ENCODE data around the gene TMEM229A. TPM values are rescaled to one million over a fixed set of nuclear protein-coding genes. Genes with fewer than 3 reads are reported as not detected.

Gene TMEM229A
- total RNA-seq, 4 donors from 2014 or later, result 0.63 TPM; not detected in 3

- Histone ChIP-seq H3K4me1 (no peaks in the 10 kb centered on the region), H3K4me3 (no peak overlapping the region), H3K27ac (no peak overlapping the region), H3K36me3 (no peaks in the 10 kb centered on the region), H3K27me3 (no peaks in the 10 kb centered on the region), H3K9me3 (peaks cover 0 to 18% (median 3%) of the 10 kb centered on the region in 4 donors)
- WGBS, 2 donors, result 90 to 92% methylated on average over 5 of the region's 5 CpGs
- no peak for DNase-seq (ENCODE audit: low spot score in 2 of 2)
- no peak for TF ChIP-seq EP300 (IDR thresholded peaks at IDR 0.05)
Observed at GRCh38 chr7:123998921-123999320, 33.9 kb downstream of the TMEM229A start.

GRCh38 chr7:123996327-123996625 lies 36.6 kb downstream of the TMEM229A start:
- no peak for DNase-seq (ENCODE audit: low spot score in 2 of 2)
- H3K27ac ChIP-seq, result no peak overlapping the region
- no peaks in the 10 kb centered on the region for H3K4me1 ChIP-seq
- no peak overlapping the region for H3K4me3 ChIP-seq
- no peaks in the 10 kb centered on the region for H3K36me3 ChIP-seq
- no peak for TF ChIP-seq EP300 (IDR thresholded peaks at IDR 0.05)
- TF ChIP-seq CTCF (IDR thresholded peaks at IDR 0.05), result no peak
- 89 to 91% methylated on average over 6 of the region's 6 CpGs for WGBS, 2 donors
- H3K9me3 ChIP-seq, result peaks cover 0 to 3% (median 0%) of the 10 kb centered on the region in 4 donors
- no peaks in the 10 kb centered on the region for H3K27me3 ChIP-seq

- 85 to 88% methylated on average over 10 of the region's 10 CpGs for WGBS, 2 donors
- Histone ChIP-seq H3K4me3 (no peak overlapping the region), H3K27me3 (no peaks in the 10 kb centered on the region)
Observed at GRCh38 chr7:123995617-123996326, 37.1 kb downstream of the TMEM229A start.

GRCh38 chr7:123994449-123994848 lies 38.4 kb downstream of the TMEM229A start:
- Histone ChIP-seq H3K27me3 (no peaks in the 10 kb centered on the region), H3K36me3 (no peaks in the 10 kb centered on the region), H3K4me3 (no peak overlapping the region), H3K27ac (no peak overlapping the region), H3K4me1 (no peaks in the 10 kb centered on the region), H3K9me3 (no peaks in the 10 kb centered on the region)
- no peak for DNase-seq (ENCODE audit: low spot score in 2 of 2)
- no peak for TF ChIP-seq CTCF (IDR thresholded peaks at IDR 0.05)
- no peak for TF ChIP-seq EP300 (IDR thresholded peaks at IDR 0.05)
- TF ChIP-seq POLR2A (IDR thresholded peaks at IDR 0.05), result no peak

More at GRCh38 chr7:123995617-123996326, 37.1 kb downstream of the TMEM229A start:
- Histone ChIP-seq H3K27ac (no peak overlapping the region), H3K36me3 (no peaks in the 10 kb centered on the region), H3K9me3 (no peaks in the 10 kb centered on the region), H3K4me1 (no peaks in the 10 kb centered on the region)
- DNase-seq (ENCODE audit: low spot score in 2 of 2), result no peak
- TF ChIP-seq CTCF (IDR thresholded peaks at IDR 0.05) (no peak), POLR2A (IDR thresholded peaks at IDR 0.05) (no peak), EP300 (IDR thresholded peaks at IDR 0.05) (no peak)

GRCh38 chr7:123993996-123994395 lies 38.9 kb downstream of the TMEM229A start:
- Histone ChIP-seq H3K4me3 (no peak overlapping the region), H3K4me1 (no peaks in the 10 kb centered on the region), H3K36me3 (no peaks in the 10 kb centered on the region), H3K27me3 (no peaks in the 10 kb centered on the region), H3K9me3 (no peaks in the 10 kb centered on the region), H3K27ac (no peak overlapping the region)
- 68 to 77% methylated on average over 2 of the region's 2 CpGs for WGBS, 2 donors
- DNase-seq (ENCODE audit: low spot score in 2 of 2), result no peak
- TF ChIP-seq POLR2A (IDR thresholded peaks at IDR 0.05), result no peak
- TF ChIP-seq CTCF (IDR thresholded peaks at IDR 0.05), result no peak
- TF ChIP-seq EP300 (IDR thresholded peaks at IDR 0.05), result no peak

All from tibial nerve (tissue), 4 donors.